Muscle of leg (tissue), 16 donors: ENCODE results near the gene TM9SF4. TPM values are rescaled to one million over a fixed set of nuclear protein-coding genes. Genes with fewer than 3 reads are reported as not detected.

Source experiments
- DNase-seq: peaks from one replicate; pipeline ENCODE4 v3.0.0; 2013
- H3K27ac ChIP-seq: one replicate; pipeline ENCODE4 v1.5.1; 2013; ENCODE audit warnings: mild to moderate bottlenecking, low read length, control low read depth
- H3K27me3 ChIP-seq: one replicate; pipeline ENCODE4 v1.6.1; 2013; ENCODE audit warnings: low read length; ENCODE audit not compliant: control insufficient read depth, insufficient read depth
- H3K36me3 ChIP-seq: one replicate; pipeline ENCODE4 v1.6.1; 2013; ENCODE audit warnings: low read length; ENCODE audit not compliant: control insufficient read depth, insufficient read depth
- H3K4me1 ChIP-seq: one replicate; pipeline ENCODE4 v1.6.1; 2013; ENCODE audit warnings: low read length; ENCODE audit not compliant: control insufficient read depth, insufficient read depth
- H3K4me3 ChIP-seq: one replicate; pipeline ENCODE4 v1.5.1; 2013; ENCODE audit warnings: low read length, control low read depth
- H3K9me3 ChIP-seq: replicated peaks from 2 replicates; pipeline ENCODE4 v1.6.1; 2013; ENCODE audit warnings: low read depth, low read length; ENCODE audit not compliant: control insufficient read depth
- WGBS: methylation state at CpG from one replicate; pipeline ENCODE4 v1.1.5; 2013; ENCODE audit warnings: missing lambda C conversion rate; ENCODE audit not compliant: insufficient coverage; 5-methylcytosine and 5-hydroxymethylcytosine counted together
- long read RNA-seq, 11 donors: transcript quantifications; one replicate each; lab custom pipeline, GENCODE V29; 2026
- polyA plus RNA-seq, 8 donors: library from polyadenylated mRNA; unstranded; fragments of 120-200 nt; gene quantifications; one replicate each; pipeline versions ENCODE4 v1.2.1 to v1.2.3, GENCODE V29; 2013; ENCODE audit warnings: inconsistent platforms in 1 of 8, low replicate concordance in 1 of 8; ENCODE audit not compliant: insufficient read length in 8 of 8, insufficient read depth in 1 of 8
- total RNA-seq: library from RNA; stranded (reverse); fragments of 120-200 nt; gene quantifications from one replicate; pipeline ENCODE4 v1.2.4, GENCODE V29; 2013

Gene TM9SF4
- total RNA-seq (25.7 TPM), polyA plus RNA-seq (10 to 100 TPM; 34.3 to 55.4 (median 44.1) TPM)
- long read RNA-seq, donor 1, partial matches to known transcripts = 0 of 5 reads
- long read RNA-seq, donor 1, other reads (novel, unspliced or antisense) = 0 of 5 reads
- long read RNA-seq, donor 2 = 0 reads
- long read RNA-seq, donor 3, partial matches to known transcripts = 0 of 3 reads
- long read RNA-seq, donor 3, other reads (novel, unspliced or antisense) = 0 of 3 reads
- long read RNA-seq, donor 4, partial matches to known transcripts = 23 of 25 reads
- long read RNA-seq, donor 4, other reads (novel, unspliced or antisense) = 0 of 25 reads
- long read RNA-seq, donor 5, transcript TM9SF4-202 (18 exons, 3,978 nt) = major isoform, 7 of 62 reads
- long read RNA-seq, donor 5, partial matches to known transcripts = 51 of 62 reads
- long read RNA-seq, donor 5, other reads (novel, unspliced or antisense) = 0 of 62 reads
- long read RNA-seq, donor 6, partial matches to known transcripts = 0 of 4 reads
- long read RNA-seq, donor 6, other reads (novel, unspliced or antisense) = 0 of 4 reads
- long read RNA-seq, donor 7, transcript TM9SF4-202 (18 exons, 3,978 nt) = major isoform, 6 of 7 reads
- long read RNA-seq, donor 7, partial matches to known transcripts = 0 of 7 reads
- long read RNA-seq, donor 7, other reads (novel, unspliced or antisense) = 0 of 7 reads
- long read RNA-seq, donor 8, partial matches to known transcripts = 0 of 2 reads
- long read RNA-seq, donor 8, other reads (novel, unspliced or antisense) = 0 of 2 reads
- long read RNA-seq, donor 9, partial matches to known transcripts = 0 of 3 reads
- long read RNA-seq, donor 9, other reads (novel, unspliced or antisense) = 0 of 3 reads
- long read RNA-seq, donor 10, partial matches to known transcripts = 0 of 2 reads
- long read RNA-seq, donor 10, other reads (novel, unspliced or antisense) = 0 of 2 reads
- long read RNA-seq, donor 11, partial matches to known transcripts = 0 of 4 reads
- long read RNA-seq, donor 11, other reads (novel, unspliced or antisense) = 0 of 4 reads

- DNase-seq = peak; percentile 99
- H3K9me3 ChIP-seq = no peaks in the 10 kb centered on the region
- H3K4me1 ChIP-seq = peaks cover 9% of the 10 kb centered on the region
- peak within 1 kb of the TSS; percentile 89 for H3K4me3 ChIP-seq
- H3K27ac ChIP-seq = peak within 1 kb of the TSS; percentile 99
- H3K36me3 ChIP-seq = peaks cover 3% of the 10 kb centered on the region
- under 1% methylated on average over 26 of the region's 38 CpGs for WGBS
- peaks cover 3% of the 10 kb centered on the region for H3K27me3 ChIP-seq
Measured at GRCh38 chr20:32109392-32110172, at the start of gene TM9SF4. Gene TM9SF4 (plus strand): TSS chr20:32109714. CDS start chr20:32109741, 27 bp downstream.

DNA sequence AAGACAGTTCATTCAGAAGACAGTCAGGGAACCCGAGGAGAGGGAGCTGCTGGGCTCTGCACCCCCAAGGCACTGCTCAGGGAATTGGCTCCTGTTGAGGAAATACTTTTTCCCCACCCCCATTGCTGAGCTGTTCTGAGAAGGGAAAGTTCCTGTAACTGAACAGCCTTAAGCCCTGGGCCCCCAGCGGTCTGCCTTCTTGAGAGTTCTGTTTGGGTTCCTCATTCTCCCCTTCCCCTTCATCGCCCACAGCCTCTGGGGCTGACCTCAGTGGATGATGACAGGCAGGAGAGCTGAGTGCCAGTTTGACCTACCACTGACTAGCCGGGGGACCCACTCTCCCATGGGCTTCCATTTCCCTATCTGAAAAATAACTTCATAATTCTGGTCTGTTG lies 46.7 kb upstream of the TM9SF4 start:
- WGBS = 51% methylated on average over 2 of the region's 4 CpGs
- Histone ChIP-seq H3K4me3 (no peak overlapping the region), H3K27me3 (peaks cover 17% of the 10 kb centered on the region), H3K36me3 (no peaks in the 10 kb centered on the region), H3K27ac (peak overlapping the region; percentile 20), H3K4me1 (no peaks in the 10 kb centered on the region), H3K9me3 (no peaks in the 10 kb centered on the region)
- DNase-seq = peak; percentile 81

- peak; percentile 46 for DNase-seq
- H3K27me3 ChIP-seq = peaks cover 15% of the 10 kb centered on the region
- no peak overlapping the region for H3K4me3 ChIP-seq
- no peaks in the 10 kb centered on the region for H3K9me3 ChIP-seq
- WGBS = 46% methylated on average over 1 of the region's 4 CpGs
- H3K27ac ChIP-seq = peak overlapping the region; percentile 20
- H3K4me1 ChIP-seq = no peaks in the 10 kb centered on the region
- H3K36me3 ChIP-seq = no peaks in the 10 kb centered on the region
Measured at GRCh38 chr20:32063695-32064094, 45.8 kb upstream of the TM9SF4 start.

GRCh38 chr20:32064667-32065066 lies 44.8 kb upstream of the TM9SF4 start:
- 60% methylated on average over 1 of the region's 7 CpGs for WGBS
- Histone ChIP-seq H3K27ac (peak overlapping the region; percentile 3), H3K4me1 (no peaks in the 10 kb centered on the region)

GRCh38 chr20:32067234-32067821 lies 42.2 kb upstream of the TM9SF4 start:
- Histone ChIP-seq H3K36me3 (no peaks in the 10 kb centered on the region), H3K27me3 (peaks cover 8% of the 10 kb centered on the region), H3K4me1 (no peaks in the 10 kb centered on the region), H3K9me3 (no peaks in the 10 kb centered on the region), H3K4me3 (no peak overlapping the region), H3K27ac (no peak overlapping the region)
- 69% methylated on average over 3 of the region's 6 CpGs for WGBS
- no peak for DNase-seq

More at GRCh38 chr20:32064667-32065066, 44.8 kb upstream of the TM9SF4 start:
- Histone ChIP-seq H3K27me3 (peaks cover 14% of the 10 kb centered on the region), H3K9me3 (no peaks in the 10 kb centered on the region), H3K4me3 (no peak overlapping the region), H3K36me3 (no peaks in the 10 kb centered on the region)
- peak; percentile 29 for DNase-seq

GRCh38 chr20:32068174-32068573 lies 41.3 kb upstream of the TM9SF4 start:
- no peak for DNase-seq
- Histone ChIP-seq H3K9me3 (no peaks in the 10 kb centered on the region), H3K4me1 (no peaks in the 10 kb centered on the region), H3K27ac (no peak overlapping the region), H3K4me3 (no peak overlapping the region), H3K36me3 (no peaks in the 10 kb centered on the region), H3K27me3 (peaks cover 6% of the 10 kb centered on the region)
- WGBS = no CpG with 5 or more reads among the region's 2 CpGs

DNA sequence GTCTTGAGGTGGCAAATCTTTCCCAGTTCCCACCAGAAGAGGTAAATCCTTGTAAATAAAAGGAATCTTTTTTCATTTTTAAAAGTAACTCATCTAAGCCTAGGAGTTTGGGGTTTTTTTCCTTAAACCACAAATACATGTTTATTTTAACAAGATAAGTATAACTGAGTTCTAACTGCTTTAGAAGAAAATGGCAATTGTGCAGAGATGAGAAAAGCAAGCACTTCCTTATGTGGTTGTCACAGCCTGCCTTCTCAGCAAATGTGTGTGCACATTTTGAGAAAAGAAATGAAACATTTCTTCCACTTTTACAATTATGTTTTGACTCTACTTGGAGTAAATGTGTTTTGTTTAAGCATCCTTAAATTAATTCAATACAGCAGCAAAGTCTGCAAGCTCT lies 39.8 kb upstream of the TM9SF4 start:
- Histone ChIP-seq H3K27me3 (peaks cover 6% of the 10 kb centered on the region), H3K36me3 (no peaks in the 10 kb centered on the region), H3K4me3 (no peak overlapping the region), H3K4me1 (no peaks in the 10 kb centered on the region), H3K9me3 (no peaks in the 10 kb centered on the region), H3K27ac (no peak overlapping the region)
- DNase-seq = no peak

- WGBS = 60% methylated on average over 1 of the region's 1 CpG
- no peak overlapping the region for H3K4me3 ChIP-seq
- no peaks in the 10 kb centered on the region for H3K4me1 ChIP-seq
- no peaks in the 10 kb centered on the region for H3K9me3 ChIP-seq
- no peak overlapping the region for H3K27ac ChIP-seq
- H3K36me3 ChIP-seq = no peaks in the 10 kb centered on the region
- H3K27me3 ChIP-seq = peaks cover 6% of the 10 kb centered on the region
- no peak for DNase-seq
Measured at GRCh38 chr20:32070282-32070681, 39.2 kb upstream of the TM9SF4 start.

DNA sequence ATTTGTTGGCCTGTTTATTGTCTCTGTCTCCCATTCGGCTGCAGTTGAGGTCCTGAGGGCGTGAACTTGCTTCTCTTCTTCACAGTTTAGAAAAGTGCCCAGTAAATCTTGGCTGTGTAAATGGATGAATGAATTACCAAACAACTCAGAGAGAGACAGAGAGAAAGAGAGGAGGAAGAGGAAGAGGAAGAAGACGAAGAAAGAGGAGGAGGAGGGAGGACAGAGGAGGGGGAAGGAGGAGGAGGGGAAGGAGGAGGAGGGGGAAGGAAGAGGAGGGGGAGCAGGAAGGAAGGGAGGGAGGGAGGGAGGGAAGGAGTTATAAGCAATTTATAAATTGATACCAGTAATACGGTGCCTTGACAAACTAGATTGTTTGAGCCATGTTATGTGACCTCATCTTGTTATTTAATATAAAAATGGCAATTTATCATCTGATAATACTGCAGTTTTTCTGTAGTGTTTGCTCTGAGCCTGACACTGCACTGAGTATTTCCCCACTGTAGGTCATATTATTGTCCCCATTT lies 38.8 kb upstream of the TM9SF4 start:
- Histone ChIP-seq H3K27me3 (peaks cover 6% of the 10 kb centered on the region), H3K4me1 (no peaks in the 10 kb centered on the region), H3K4me3 (no peak overlapping the region), H3K36me3 (no peaks in the 10 kb centered on the region), H3K27ac (no peak overlapping the region), H3K9me3 (no peaks in the 10 kb centered on the region)
- 14% methylated on average over 1 of the region's 4 CpGs for WGBS
- DNase-seq = no peak
